Hindlimb muscle (tissue), 1 donor: ENCODE results near the gene CFHR4. TPM values are rescaled to one million over a fixed set of nuclear protein-coding genes. Genes with fewer than 3 reads are reported as not detected.
"Not testable (repeated sequence)": the region's sequence is repeated elsewhere in the genome, so short reads cannot be mapped to it uniquely, and the experiment has no call there.

Source experiments
- DNase-seq: peaks from one replicate; pipeline ENCODE4 v3.0.0-alpha.2; 2013
- polyA plus RNA-seq: library from polyadenylated mRNA; unstranded; fragments of 120-200 nt; gene quantifications from one replicate; pipeline ENCODE4 v1.2.1, GENCODE V29; 2013; ENCODE audit not compliant: insufficient read length

CFHR4 gene
- not detected for polyA plus RNA-seq

DNA sequence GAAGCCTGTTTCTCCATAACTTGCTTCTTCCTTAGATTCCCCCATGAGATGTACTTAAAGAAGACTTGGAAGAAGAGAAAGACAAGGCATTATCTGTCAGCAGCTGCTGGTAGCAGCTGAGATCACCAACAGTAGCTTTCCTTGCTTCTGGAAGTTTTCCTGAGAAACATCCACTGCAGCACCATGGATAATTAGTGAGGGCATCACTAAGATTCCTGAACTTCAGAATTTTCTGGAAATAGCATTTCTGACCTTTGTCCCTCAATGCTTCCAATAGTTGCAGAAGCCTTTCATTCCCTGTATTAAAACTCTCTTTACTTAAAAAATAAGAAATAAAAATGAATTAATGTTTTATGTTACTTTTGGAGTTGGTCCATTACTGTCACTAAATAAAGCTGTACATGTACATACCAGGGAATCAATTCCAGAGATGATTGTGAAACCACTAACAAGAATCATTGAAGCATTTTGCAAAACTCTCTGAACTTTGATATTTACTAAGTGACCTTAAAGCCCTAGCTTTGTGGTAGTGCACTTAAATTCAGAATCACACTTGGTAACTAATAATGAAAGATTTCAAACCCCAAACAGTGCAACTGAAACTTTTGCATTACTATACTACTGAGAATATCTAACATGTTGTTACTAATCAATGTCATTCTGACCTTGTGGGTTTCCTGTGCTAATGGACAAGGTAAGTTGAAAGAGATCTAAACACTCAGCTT lies at the start of gene CFHR4:
CFHR4 (plus strand) TSS at position 538 of the 725 bp plus-strand sequence; CDS start at position 637, 99 bp downstream.
- DNase-seq, result no peak

DNA sequence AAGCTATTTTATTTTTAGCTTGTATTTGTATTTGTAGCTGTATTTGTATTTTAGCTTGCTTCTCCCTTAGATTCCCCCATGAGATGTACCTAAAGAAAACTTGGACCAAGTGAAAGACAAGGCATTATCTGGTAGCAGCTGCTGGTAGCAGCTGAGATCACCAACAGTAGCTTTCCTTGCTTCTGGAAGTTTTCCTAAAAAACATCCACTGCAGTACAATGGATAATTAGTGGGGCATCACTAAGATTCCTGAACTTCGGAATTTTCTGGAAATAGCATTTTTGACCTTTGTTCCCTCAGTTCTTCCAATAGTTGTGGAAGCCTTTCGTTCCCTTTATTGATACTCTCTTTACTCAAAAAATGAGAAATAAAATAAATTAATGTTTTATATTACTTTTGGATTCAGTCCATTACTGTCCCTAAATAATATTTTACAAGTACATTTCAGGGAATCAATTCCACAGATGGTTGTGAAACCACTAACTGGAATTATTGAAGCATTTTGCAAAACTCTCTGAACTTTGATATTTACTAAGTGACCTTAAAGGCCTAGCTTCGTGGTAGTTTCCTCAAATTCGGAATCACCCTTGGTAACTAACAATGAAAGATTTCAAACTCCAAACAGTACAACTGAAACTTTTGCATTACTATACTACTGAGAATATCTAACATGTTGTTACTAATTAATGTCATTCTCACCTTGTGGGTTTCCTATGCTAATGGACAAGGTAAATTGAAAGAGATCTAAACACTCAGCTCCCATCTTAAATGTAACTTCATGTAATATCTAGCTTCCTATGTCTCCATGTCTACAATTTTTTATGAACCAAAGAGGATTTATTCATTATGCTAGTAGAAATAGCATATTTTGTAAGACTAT lies 38.0 kb upstream of the CFHR4 start:
- not testable (repeated sequence) for DNase-seq

DNA sequence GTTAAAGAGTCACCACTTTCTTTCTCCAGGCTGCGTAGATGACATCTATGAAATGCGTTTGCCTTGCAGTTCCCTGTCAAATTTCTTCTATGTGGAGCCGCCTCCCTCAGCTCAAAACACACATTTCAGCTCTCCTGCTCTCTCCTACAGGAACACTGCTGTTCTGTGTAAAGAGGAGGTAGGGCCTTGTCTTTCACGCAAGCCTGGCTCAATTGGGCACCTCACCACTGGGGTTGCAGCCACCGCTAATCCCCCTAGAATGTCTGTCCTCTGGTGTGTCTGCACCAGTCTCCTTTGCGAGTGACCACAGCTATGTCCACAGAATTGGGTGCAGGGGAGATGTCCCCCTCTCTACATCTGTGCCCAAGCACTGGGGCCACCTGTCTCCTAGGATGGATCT lies 31.8 kb upstream of the CFHR4 start:
- no peak for DNase-seq

DNA sequence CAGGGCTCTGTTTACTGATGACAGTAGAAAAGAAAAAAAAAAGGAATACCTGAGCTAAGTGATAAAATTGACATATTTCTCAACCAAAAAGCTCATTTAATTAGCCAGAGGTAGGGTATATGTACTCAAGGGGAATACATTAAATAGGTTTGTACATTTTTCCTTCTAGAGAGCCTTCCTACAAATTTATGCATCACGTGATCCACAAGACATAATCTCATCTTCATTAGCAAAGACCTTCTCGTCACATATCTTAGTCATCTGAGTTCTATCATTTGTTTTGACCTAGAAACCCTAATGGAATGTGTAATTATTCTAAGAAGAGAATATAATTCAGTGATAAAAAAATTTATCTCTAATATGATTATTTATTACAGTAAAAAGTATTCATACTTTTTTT lies 30.7 kb upstream of the CFHR4 start:
- no peak for DNase-seq

DNA sequence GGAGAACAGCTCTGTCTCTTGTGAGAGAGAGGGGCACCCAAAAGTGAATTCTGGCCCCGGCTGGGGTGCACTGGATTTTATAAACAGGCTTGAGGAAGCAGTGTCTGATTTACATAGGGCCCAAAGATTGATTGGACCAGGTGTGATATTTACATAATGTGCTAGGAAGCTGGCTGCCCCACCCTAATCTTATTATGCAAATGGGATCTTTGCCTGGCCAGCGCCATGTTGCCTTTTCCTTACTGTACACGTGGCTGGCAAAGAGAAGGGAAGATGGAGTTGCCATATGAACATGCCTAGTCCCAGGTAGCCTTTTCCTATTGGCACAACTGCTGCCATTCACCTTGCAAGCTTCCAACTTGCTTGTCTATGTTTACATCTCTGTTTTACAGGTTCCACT lies 29.0 kb upstream of the CFHR4 start:
- DNase-seq, result no peak

DNA sequence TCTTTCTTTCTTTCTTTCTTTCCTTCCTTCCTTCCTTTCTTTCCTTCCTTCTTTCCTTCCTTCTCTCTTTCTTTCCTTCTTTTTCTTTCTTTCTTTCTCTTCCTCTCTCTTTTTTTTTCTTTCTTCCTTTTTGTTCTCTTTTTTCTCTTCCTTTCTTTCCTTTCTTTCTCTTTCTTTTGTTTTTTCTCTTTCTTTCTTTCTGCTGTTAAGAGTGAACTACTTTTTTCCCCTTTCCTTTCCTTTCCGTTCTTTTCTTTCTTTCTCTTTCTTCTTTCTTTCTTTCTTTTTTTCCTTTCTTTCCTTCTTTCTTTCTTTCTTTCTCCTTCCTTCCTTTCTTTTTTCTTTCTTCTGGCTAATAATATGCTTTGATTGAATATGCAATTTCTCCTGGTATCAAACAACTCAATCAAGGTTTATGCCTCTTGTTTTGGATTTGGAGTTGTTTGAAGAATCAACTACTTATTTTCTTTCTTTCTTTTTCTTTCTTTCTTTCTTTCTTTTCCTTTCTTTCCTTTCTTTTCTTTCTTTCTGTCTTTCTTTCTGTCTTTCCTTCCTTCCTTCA lies 27.4 kb upstream of the CFHR4 start:
- no peak for DNase-seq

DNA sequence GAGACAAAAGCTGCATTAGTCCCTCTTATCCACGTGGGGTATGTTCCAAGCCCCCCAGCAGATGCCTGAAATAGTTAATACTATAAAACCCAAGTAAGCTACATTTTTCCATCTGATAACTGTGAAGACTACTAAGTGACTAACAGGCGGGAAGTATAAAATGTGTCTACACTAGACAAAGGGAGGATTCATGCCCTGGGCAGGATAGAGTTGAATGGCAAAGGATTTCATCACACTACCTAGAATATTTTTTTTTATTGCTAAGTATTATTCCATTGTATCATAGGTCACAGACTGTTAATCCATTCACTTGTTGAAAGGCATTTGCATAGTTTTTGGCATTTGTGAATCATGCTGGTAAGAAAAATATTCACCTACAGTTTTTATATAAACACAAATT lies 26.4 kb upstream of the CFHR4 start:
- DNase-seq, result no peak

DNA sequence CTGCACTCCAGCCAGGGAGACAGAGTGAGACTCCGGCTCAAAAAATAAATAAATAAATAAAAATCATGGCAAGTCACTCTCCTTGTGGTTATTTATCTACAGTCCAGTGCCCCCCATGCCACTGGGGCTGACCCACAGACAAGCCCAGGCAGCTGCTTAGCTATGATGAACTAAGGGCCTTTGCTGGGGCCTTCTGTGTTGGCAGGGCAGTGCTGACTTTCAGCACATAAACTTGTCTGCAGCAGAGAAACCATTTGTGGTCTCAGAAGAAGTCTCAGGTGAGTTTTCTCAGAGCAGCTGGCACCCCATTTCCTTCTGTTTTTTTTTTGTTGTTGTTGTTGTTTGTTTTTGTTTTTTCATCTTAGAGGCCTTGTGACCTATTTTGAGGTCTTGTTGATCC lies 20.9 kb upstream of the CFHR4 start:
- DNase-seq, result no peak

DNA sequence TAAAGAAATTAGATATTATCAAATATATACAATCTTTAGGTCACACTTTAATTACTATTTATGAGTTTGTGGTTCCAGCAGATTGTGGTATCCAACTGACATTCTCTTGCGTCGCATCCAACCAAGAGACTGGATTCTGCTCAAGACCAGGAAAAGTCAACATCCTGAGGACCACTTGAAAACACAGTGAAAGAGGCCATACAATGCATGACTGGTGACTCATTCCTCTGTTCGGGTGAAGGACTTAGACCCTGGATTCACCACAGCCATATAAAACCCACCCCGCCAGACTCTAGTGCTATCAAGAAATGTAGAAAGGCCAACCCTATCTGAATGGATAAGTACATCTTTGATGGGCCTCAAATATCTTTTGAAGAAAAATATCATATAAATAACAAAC lies 14.5 kb upstream of the CFHR4 start:
- DNase-seq, result no peak

DNA sequence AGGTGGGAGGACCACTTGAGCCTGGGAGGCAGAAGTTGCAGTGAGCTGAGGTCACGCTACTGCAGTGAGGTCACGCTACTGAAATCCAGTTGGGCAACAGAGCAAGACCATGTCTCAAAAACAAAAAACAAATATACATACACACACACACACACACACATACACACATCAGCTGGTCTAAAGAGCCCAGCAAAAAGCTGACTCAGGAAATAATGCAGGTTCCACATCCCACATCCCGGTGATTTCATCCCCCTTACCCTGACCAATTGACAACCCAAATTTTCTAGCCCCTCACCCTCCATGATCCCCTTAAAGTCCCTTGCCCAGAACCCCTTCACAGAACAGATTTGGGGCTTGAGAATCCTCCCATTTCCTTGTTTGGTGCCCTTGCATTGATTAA lies 11.9 kb upstream of the CFHR4 start:
- no peak for DNase-seq

DNA sequence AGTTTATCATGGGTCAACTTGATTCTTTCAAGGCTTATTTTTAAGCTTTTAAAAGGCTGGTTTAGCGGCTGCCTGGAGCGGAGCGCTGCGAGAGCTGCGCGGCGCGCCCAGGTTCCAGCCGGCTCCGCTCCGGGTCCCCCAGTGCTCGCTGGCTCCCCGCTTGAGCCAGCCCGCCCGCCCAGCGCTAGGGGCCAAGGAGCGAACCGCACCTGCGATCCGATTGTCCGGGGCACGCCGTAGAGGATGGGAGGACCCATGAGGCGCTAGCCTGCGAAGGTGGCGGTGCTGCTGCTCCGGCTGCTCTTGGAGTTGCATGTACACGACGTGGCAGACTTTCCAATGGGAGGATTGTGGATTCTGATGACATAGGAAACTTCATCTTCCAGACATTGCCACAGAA lies 9.9 kb upstream of the CFHR4 start:
- no peak for DNase-seq

DNA sequence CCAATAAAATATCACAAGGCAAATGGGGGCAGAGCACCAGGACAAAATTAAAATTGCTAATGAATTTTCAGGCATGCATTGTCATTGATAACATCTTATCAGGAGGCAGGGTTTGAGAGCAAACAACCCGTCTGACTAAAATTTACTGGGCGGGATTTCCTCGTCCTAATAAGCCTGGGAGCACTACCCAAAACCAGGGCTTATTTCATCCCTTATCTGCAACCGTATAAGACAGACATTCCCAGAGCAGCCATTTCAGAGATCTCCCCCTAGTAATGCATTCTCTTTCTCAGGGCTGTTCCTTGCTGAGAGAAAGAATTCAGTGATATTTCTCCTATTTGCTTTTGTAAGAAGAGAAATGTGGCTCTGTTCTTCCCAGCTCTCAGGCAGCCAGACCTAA lies 1.3 kb upstream of the CFHR4 start:
- not testable (repeated sequence) for DNase-seq

DNA sequence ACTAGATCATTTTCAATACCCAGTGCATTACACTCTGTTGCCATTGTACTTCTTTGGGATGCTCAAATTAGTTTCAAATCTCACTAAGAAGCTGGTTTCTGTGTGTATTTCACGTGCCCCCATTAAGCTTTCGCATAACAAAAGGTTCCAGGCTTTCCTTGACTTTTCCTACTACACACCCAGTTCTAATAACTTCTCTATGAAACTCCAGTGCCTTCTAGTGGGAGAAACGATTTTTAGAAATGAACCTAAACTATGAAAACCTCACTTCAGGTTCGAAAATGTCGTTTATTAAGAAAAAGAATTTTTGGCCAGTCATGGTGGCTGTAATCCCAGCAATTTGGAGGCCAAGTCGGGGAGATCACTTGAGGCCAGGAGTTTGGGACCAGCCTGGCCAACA lies 2.8 kb downstream of the CFHR4 start:
- DNase-seq, result no peak

DNA sequence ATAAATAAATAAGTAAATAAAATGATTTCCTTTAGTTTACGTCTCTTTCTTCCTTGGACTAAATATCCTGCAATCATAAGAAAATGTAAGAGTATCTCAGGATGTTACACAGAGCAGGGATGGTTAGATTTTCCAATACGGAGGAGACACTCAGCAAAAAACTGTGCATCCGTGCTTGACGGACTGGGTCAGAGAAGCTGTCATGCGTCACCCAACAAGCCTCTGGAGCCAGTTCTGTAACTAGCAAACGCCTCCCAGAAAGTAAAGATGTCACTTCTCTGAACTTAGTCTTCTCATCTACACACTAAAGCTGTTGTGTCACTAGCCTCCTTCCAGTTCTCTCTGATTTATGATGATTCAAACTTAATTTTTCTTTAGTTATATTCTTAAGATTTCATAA lies 3.4 kb downstream of the CFHR4 start:
- no peak for DNase-seq

DNA sequence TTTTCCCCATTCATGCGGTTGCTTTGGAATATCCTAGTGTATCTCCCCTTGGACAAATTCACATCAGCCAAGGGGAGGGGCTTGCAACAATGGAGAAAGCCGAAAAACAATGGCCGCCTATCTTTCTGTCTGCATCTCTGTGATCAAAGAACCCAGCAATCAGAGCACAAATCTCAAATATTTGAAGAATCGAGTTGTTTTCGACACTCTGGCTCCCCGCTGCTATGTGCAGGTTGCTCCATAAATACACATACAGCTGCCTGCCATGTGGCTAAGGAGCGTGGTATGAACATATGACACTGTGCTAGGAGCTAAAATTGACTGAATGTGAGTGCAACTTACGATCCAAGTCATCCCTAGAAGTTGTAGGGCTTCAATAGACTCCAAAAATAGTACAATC lies 8.5 kb downstream of the CFHR4 start:
- DNase-seq, result no peak

DNA sequence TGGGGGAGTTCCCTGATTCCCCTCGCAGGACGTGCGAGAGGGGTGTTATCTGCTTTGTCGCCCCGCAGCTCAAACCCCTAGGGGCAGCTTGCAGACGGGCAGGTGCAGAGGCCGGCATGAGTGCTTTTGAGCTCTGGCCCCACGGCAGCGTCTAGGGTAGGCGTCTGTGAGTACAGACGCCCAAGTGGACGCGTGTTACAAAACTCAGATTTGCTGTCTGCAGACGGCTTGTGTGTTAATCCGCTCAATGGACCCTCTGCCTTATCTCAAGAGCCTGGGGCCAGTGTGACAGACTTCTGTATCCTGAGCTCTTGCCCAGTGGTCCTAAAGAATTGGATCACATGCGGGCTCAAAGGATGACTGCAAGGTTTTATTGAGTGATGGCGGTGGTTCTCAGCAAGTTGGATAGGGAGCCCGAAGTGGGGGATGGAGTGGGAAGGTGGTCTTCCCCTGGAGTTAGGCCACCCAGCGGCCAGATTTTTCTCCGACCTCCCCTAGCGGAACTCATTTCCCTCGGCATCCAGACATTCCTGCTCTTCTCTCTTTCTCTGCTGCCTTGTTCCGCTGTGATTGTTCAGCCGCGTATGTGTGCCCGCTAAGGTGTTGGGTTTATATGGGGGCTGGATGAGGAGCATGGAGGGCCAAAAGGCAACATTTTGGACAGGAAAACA lies 9.4 kb downstream of the CFHR4 start:
- no peak for DNase-seq

DNA sequence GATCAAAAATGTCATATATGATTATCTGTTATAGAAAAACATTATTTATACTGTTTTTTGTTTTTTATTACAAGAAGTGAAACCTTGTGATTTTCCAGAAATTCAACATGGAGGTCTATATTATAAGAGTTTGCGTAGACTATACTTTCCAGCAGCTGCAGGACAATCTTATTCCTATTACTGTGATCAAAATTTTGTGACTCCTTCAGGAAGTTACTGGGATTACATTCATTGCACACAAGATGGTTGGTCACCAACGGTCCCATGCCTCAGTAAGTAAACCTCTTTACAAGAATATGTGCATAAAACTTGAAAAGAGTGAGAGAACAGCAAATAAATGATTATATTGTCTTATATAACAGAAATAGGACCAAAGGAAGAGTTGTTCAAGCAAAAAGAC lies 14.5 kb downstream of the CFHR4 start:
- DNase-seq, result no peak

DNA sequence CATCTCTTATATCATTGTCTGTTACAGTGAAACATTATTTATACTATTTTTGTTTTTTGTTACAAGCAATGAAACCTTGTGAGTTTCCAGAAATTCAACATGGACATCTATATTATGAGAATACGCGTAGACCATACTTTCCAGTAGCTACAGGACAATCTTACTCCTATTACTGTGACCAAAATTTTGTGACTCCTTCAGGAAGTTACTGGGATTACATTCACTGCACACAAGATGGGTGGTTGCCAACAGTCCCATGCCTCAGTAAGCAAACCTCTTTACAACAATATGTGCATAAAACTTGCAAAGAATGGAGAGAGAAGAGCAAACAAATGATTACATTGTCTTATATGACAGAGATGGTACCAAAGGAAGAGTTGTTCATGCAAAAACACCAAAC lies 22.4 kb downstream of the CFHR4 start:
- no peak for DNase-seq

DNA sequence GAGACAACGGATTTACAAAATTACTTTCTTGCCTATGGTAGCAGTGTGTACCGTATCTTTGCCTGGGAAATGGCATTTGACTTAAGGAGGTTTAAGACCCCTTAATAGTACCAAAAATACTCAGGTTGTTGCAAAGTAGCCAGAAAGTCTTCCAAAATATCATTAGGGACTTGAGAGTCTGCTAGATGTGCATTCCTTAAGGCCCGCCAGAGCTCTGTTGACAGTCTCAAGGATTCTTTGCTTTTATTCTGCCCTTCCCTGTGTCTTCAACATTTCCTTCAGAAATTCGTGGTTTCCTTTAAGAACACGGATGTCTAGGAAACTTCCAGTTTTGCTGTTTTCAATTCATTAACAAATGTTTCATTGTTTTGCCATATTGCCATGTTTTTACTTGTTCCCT lies 24.4 kb downstream of the CFHR4 start:
- DNase-seq, result not testable (repeated sequence)

DNA sequence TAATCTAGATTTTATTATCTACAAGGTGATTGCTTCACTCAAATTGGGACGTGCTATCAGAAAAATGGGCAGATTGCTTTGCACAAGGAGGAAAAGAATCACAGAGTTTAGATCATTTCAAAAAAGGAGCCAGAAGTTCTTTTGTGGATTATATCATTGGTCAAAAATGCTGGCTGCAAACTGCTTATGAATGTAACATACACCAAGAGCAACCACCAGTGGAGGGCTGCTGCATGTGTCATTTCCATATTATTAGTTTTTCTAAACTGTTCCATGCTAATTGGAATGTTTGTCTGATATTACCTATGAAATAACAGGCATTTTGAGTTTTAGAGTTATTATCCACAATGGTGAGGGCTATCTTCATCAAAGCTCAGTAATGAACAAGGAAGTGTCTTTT lies 39.0 kb downstream of the CFHR4 start:
- not testable (repeated sequence) for DNase-seq

DNA sequence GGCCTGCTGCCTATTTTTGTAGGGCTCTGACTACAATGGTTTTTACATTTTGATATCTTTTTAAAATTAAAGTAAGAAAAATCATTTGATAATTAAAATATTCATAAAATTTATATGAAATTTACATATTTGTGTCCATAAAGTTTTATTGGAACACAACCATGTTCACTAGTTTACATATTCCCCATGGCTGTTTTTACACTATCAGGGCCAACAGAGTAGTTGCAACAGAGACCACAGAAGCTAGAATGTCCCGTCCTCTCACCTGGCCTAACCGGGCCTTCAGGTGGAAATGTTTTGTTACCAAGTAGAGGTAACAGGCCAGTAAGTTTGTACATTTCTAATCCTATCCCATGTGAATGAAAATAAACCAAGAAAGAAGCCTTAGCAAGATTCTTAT lies 45.0 kb downstream of the CFHR4 start:
- not testable (repeated sequence) for DNase-seq

DNA sequence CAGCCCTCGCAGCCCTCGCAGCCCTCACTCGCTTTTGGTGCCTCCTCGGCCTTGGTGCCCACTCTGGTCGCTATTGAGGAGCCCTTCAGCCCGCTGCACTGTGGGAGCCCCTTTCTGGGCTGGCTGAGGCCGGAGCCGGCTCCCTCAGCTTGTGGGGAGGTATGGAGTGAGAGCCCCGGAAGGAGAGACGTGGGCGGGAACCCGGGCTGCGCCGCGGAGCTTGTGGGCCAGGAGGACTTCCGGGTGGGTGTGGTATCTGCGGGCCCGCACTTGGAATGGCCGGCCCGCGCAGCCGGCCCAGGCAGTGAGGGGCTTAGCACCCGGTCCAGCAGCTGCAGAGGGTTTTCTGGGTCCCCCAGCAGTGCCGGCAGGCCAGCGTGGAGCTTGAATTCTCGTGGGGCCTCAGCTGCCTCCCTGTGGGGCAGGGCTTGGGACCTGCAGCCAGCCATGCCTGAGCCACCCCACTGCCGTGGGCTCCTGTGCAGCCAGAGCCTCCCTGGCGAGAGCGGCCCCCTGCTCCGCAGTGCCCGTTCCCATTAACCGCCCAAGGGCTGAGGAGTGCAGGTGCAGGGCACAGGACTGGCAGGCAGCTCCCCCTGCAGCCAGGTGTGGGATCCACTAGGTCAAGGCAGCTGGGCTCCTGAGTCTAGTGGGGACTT lies 45.8 kb downstream of the CFHR4 start:
- DNase-seq, result no peak

DNA sequence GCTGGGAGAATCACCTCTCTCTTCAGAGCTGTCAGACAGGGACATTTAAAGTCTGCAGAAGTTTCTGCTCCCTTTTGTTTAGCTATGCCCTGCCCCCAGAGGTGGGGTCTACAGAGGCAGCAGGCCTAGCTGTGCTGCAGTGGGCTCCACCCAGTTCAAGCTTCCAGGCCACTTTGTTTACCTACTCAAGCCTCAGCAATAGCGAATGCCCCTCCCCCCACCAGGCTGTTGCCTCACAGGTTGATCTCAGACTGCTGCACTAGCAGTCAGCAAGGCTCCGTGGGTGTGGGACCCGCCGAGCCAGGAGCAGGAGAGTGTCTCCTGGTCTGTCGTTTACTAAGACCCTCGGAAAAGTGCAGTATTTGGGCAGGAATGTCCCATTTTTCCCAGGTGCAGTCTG lies 53.6 kb downstream of the CFHR4 start:
- DNase-seq, result not testable (repeated sequence)
